NT2/D1 (cell line): ENCODE results near the gene DUS3L.

Experiments used
- DNase-seq: peaks from one replicate; pipeline ENCODE4 v3.0.0-alpha.2; 2011; ENCODE audit warnings: low read depth, low spot score
- H3K27me3 ChIP-seq: 2 replicates; pipeline ENCODE4 v1.6.0; 2011; ENCODE audit warnings: mild to moderate bottlenecking; ENCODE audit not compliant: insufficient read length, insufficient read depth
- H3K36me3 ChIP-seq: 2 replicates; pipeline ENCODE4 v1.6.1; 2011; ENCODE audit warnings: mild to moderate bottlenecking, low read length, mixed read lengths; ENCODE audit not compliant: insufficient read depth, insufficient read length
- H3K4me1 ChIP-seq: 2 replicates; pipeline ENCODE4 v1.5.1; 2011; ENCODE audit not compliant: insufficient read depth, insufficient read length
- H3K4me3 ChIP-seq: 2 replicates; pipeline ENCODE4 v1.5.1; 2011; ENCODE audit warnings: low read depth; ENCODE audit not compliant: insufficient read length
- H3K9ac ChIP-seq: 2 replicates; pipeline ENCODE4 v1.6.0; 2011; ENCODE audit warnings: low read depth; ENCODE audit not compliant: insufficient read length
- H3K9me3 ChIP-seq: 2 replicates; pipeline ENCODE4 v1.5.1; 2011; ENCODE audit warnings: mild to moderate bottlenecking, low read length; ENCODE audit not compliant: insufficient read depth
- SUZ12 ChIP-seq: IDR thresholded peaks from 2 replicates; pipeline ENCODE4 v1.6.1; 2011; ENCODE audit not compliant: insufficient read length, insufficient read depth; ENCODE audit errors: extremely low read depth
- YY1 ChIP-seq: IDR thresholded peaks from 2 replicates; pipeline ENCODE4 v1.6.1; 2011; ENCODE audit not compliant: insufficient read length, insufficient read depth
- ZNF274 ChIP-seq: IDR thresholded peaks from 2 replicates; pipeline ENCODE4 v1.6.1; 2011; ENCODE audit warnings: mild to moderate bottlenecking, low read depth, low read length

Gene DUS3L

DNA sequence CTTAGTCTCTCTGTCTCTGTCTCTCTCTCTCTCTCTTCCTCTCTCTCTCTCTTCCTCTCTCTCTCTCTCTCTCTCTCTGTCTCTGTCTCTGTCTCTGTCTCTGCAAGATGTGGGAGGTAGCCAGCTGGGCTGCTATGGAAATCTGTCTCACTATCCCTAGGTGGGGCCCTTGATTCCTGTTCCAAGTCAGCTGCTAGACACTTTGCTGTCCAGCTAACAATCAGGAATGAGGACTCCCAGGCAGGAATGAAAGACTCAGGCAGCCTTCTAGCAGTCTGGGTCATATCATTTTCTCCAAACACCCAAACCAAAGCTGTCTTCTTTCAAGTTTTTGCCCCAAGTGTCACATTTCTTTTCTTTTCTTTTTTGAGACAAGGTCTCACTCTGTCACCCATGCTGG lies 47.3 kb downstream of the DUS3L start:
- H3K27me3 ChIP-seq = no peaks in the 10 kb centered on the region
- H3K36me3 ChIP-seq = no peaks in the 10 kb centered on the region
- TF ChIP-seq ZNF274 (no peak), SUZ12 (no peak), YY1 (no peak)

DNA sequence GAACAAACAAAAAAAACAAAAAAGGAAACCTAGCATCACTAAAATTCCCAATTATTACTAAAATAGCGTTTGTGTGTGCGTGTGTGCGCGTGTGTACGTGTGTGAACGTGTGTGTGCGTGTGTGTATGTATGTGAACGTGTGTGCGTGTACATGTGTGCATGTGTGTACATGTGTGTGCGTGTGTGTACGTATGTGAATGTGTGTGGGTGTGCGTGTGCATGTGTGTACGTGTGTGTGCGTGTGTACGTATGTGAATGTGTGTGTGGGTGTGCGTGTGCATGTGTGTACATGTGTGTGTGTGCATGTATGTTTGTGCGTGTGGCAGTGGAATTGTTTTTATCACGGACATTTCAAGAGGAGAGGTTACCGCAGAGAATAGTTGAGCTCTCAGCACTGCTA lies 48.9 kb downstream of the DUS3L start:
- Histone ChIP-seq H3K4me3 (no peak overlapping the region), H3K9ac (no peak overlapping the region), H3K27me3 (no peaks in the 10 kb centered on the region), H3K36me3 (no peaks in the 10 kb centered on the region), H3K4me1 (peaks cover 3% of the 10 kb centered on the region), H3K9me3 (no peaks in the 10 kb centered on the region)
- no peak for DNase-seq
- TF ChIP-seq YY1 (no peak), SUZ12 (no peak)

More for the DNA sequence above, 47.3 kb downstream of the DUS3L start:
- Histone ChIP-seq H3K9ac (no peak overlapping the region), H3K4me1 (peaks cover 3% of the 10 kb centered on the region), H3K4me3 (no peak overlapping the region), H3K9me3 (no peaks in the 10 kb centered on the region)
- no peak for DNase-seq

DNA sequence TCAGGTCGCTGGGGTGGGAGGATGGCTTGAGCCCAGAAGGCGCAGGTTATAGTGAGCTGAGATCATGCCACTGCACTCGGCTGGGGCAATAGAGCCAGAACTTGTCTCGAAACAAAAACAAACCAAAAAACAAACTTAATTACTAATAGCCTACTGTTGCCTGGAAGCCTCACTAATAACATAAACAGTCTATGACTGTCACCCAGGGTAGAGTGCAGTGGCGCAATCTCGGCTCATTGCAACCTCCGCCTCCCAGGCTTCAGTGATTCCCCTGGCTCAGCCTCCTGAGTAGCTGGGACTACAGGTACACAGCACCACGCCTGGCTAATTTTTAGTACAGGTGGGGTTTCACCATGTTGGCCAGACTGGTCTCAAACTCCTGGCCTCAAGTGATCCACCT lies 52.5 kb downstream of the DUS3L start:
- TF ChIP-seq SUZ12 = no peak
- DNase-seq = no peak

More for the DNA sequence above, 52.5 kb downstream of the DUS3L start:
- H3K9ac ChIP-seq = no peak overlapping the region
- peaks cover 3% of the 10 kb centered on the region for H3K4me1 ChIP-seq
- no peaks in the 10 kb centered on the region for H3K9me3 ChIP-seq
- no peaks in the 10 kb centered on the region for H3K36me3 ChIP-seq
- no peak overlapping the region for H3K4me3 ChIP-seq
- no peaks in the 10 kb centered on the region for H3K27me3 ChIP-seq
